ENCODE results near the gene TCEAL4. TPM values are rescaled to one million over a fixed set of nuclear protein-coding genes. Genes with fewer than 3 reads are reported as not detected.

The TCEAL4 gene
- polyA plus RNA-seq, 2 of the 4 experiments (the other 2 are of a cell fraction): 57.2 to 195 TPM

GRCh38 chrX:103613362-103613890 lies 28.1 kb downstream of the TCEAL4 start:
- peak; percentile 59 for FAIRE-seq
- no peak for ATAC-seq
- no peak overlapping the region for H3K4me2 ChIP-seq
- peaks cover 9% of the 10 kb centered on the region; the same call in 1 of the 3 replicates for H3K4me1 ChIP-seq
- CTCF ChIA-PET: no interaction called here
- 69% methylated on average over 1 of the region's 1 CpG for WGBS (ENCODE audit: missing lambda C conversion rate)
- no peak for TF ChIP-seq HDAC2 (IDR thresholded peaks at IDR 0.05)
- no peak for TF ChIP-seq MAX (IDR thresholded peaks at IDR 0.05)
- no peak for TF ChIP-seq RCOR1 (IDR thresholded peaks at IDR 0.05; ENCODE audit: low read depth, low read length)
- TF ChIP-seq KDM5A (IDR thresholded peaks at IDR 0.05): no peak
- TF ChIP-seq ESRRA (IDR thresholded peaks at IDR 0.05; ENCODE audit: borderline replicate concordance, low read length): no peak
- no peak for TF ChIP-seq CHD2 (IDR thresholded peaks at IDR 0.05; ENCODE audit: low read length, partially characterized antibody)
- H3K4me3 ChIP-seq: no peak overlapping the region
- DNase-seq (ENCODE audit: low read depth in 1 of 2, low spot score in 1 of 2): no peak
- POLR2A ChIA-PET: interaction anchor here (0.5 kb wide), 1 partner anchor 74 kb away, joined by 4 read pairs; no protein-coding TSS in a partner anchor
- H3K9me3 ChIP-seq: no peaks in the 10 kb centered on the region
- no peak overlapping the region for H3K27ac ChIP-seq

- ChIA-PET POLR2A (interaction anchor here (1.0 kb wide), 1 partner anchor 15 kb away, joined by 3 read pairs; no protein-coding TSS in a partner anchor), CTCF (interaction anchor here (0.9 kb wide), 1 partner anchor 15 kb away, joined by 4 read pairs; no protein-coding TSS in a partner anchor)
- peaks cover 9% of the 10 kb centered on the region; the same call in 1 of the 3 replicates for H3K4me1 ChIP-seq
- DNase-seq (ENCODE audit: low read depth in 1 of 2, low spot score in 1 of 2) (no peak), FAIRE-seq (peak; percentile 13), ATAC-seq (no peak)
- WGBS (ENCODE audit: missing lambda C conversion rate): 93% methylated on average over 1 of the region's 1 CpG
- no peaks in the 10 kb centered on the region for H3K9me3 ChIP-seq
- no peak overlapping the region for H3K27ac ChIP-seq
- no peak overlapping the region for H3K4me3 ChIP-seq
- no peak for TF ChIP-seq GATA3 (IDR thresholded peaks at IDR 0.05; ENCODE audit: borderline replicate concordance)
- TF ChIP-seq REST (IDR thresholded peaks at IDR 0.05): no peak
- TF ChIP-seq TP53 (CRISPR knock-in tag; IDR thresholded peaks at IDR 0.05): no peak
- no peak for TF ChIP-seq CBX8 (IDR thresholded peaks at IDR 0.05)
- TF ChIP-seq SREBF2 (IDR thresholded peaks at IDR 0.05): no peak
- no peak for TF ChIP-seq KDM5A (IDR thresholded peaks at IDR 0.05)
- TF ChIP-seq CHD2 (IDR thresholded peaks at IDR 0.05; ENCODE audit: low read length, partially characterized antibody): no peak
- no peak for TF ChIP-seq EHF (CRISPR knock-in tag; IDR thresholded peaks at IDR 0.05)
- TF ChIP-seq FOSL2 (IDR thresholded peaks at IDR 0.05): no peak
- TF ChIP-seq FOSL2 (CRISPR knock-in tag; IDR thresholded peaks at IDR 0.05): no peak
- no peak for TF ChIP-seq RARB (CRISPR knock-in tag; IDR thresholded peaks at IDR 0.05)
- TF ChIP-seq BHLHE40 (IDR thresholded peaks at IDR 0.05; ENCODE audit: low read depth, low read length): no peak
- TF ChIP-seq EP300 (IDR thresholded peaks at IDR 0.05): no peak
- TF ChIP-seq CHD4 (IDR thresholded peaks at IDR 0.05; ENCODE audit: borderline replicate concordance): no peak
- TF ChIP-seq TFCP2L1 (CRISPR knock-in tag; IDR thresholded peaks at IDR 0.05): no peak
- no peak for TF ChIP-seq NPAS2 (CRISPR knock-in tag; IDR thresholded peaks at IDR 0.05; ENCODE audit: borderline replicate concordance)
- TF ChIP-seq POLR2AphosphoS2 (conservative IDR thresholded peaks at IDR 0.05; ENCODE audit: low read length): no peak
- no peak for TF ChIP-seq FOXS1 (CRISPR knock-in tag; IDR thresholded peaks at IDR 0.05)
- no peak for TF ChIP-seq MYC (IDR thresholded peaks at IDR 0.05; ENCODE audit: borderline replicate concordance, low read length)
- no peak for TF ChIP-seq CTCF (IDR thresholded peaks at IDR 0.05)
- TF ChIP-seq HOXB13 (CRISPR knock-in tag; IDR thresholded peaks at IDR 0.05; ENCODE audit: low read depth): no peak
- H3K4me2 ChIP-seq: peak overlapping the region; percentile 32; the same call in 2 of the 3 replicates
Observed at GRCh38 chrX:103614999-103615398, 29.7 kb downstream of the TCEAL4 start.
